ENCODE results near the gene RABL2A. TPM values are rescaled to one million over a fixed set of nuclear protein-coding genes. Genes with fewer than 3 reads are reported as not detected.
"Not testable (repeated sequence)": the region's sequence is repeated elsewhere in the genome, so short reads cannot be mapped to it uniquely, and the experiment has no call there.

The RABL2A gene
- total RNA-seq, 1 experiment from 2014 or later = 19.3 TPM

- in situ Hi-C loops (cut with HindIII; ENCODE audit: low pct_unique_long_range_greater_than_20kb, low sequenced_read_pairs); DNase-seq (ENCODE audit: low read depth): not testable (repeated sequence)
These were observed 37.9 kb downstream of the RABL2A start for GRCh38 chr2:113664761-113665533.

DNA sequence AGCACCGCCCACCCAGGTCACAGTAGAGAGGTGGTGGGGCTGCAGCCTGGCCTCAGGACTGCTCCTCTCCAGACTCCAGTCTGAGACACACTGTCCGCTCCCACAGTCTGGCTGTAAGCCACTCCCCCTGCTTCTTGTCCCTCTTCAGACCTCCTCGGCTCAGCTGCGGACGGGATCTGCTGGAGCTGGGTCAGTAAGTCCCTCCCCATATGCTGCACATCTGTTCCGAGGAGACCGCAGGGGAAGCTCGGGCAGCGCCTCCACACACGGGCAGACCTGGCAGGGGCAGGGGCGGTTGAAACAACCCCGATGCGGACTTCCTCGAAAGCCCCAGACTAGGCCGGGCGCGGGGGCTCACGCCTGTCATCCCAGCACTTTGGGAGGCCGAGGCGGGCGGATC is 41.9 kb downstream of the RABL2A start:
- in situ Hi-C loops (cut with HindIII; ENCODE audit: low pct_unique_long_range_greater_than_20kb, low sequenced_read_pairs); DNase-seq (ENCODE audit: low read depth): not testable (repeated sequence)

DNA sequence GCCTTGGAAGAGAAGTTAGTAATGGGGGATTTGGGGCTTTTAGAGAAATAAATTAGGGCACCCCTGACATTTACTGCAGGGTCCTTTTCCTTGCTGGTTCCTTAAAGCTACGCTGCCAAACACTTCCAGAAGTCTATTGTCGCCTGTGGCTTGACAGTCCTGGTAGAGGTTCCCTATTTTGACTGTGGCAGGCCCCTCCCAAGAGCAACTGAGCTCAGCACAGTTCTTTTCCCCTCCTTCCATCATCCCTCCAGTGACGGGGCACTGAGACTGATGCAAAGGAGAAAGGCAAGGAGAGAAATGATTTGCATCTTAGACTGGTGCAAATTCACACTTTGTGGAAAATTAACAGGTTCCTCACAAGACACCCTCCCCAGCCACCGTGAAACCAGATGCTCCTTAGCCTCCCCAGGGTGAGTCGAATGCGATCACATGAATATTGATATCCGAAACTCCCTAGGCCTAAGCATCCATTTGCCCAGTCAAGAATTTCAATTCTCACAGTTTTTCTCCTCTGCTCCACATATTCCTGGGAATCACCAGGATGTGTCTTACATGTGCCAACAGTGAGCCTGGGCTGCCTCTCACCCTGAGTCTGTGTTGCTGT is 45.4 kb downstream of the RABL2A start:
- in situ Hi-C loops (cut with HindIII; ENCODE audit: low pct_unique_long_range_greater_than_20kb, low sequenced_read_pairs) = no loop called here
- no peak for DNase-seq (ENCODE audit: low read depth)

DNA sequence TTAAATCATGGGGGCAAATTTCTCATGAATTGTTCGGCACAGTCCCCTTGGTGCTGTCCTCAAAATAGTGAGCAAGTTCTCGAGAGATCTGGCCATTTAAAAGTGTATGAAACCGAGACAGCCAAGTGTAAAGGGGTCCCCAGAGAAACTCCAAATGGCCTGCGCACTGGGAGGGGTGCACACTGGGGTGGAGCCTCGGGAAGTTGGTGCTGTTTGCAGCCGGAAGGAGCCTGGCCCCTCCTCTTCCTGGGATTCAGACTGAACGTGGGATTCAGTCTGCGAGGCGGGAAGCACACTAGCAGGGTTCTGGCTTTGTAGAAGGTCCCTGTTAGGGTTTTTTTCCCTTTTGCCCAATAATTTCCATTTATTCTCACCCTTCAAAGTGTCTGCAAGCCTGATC is 48.8 kb downstream of the RABL2A start:
- in situ Hi-C loops (cut with HindIII; ENCODE audit: low pct_unique_long_range_greater_than_20kb, low sequenced_read_pairs) = no loop called here
- DNase-seq (ENCODE audit: low read depth) = no peak

DNA sequence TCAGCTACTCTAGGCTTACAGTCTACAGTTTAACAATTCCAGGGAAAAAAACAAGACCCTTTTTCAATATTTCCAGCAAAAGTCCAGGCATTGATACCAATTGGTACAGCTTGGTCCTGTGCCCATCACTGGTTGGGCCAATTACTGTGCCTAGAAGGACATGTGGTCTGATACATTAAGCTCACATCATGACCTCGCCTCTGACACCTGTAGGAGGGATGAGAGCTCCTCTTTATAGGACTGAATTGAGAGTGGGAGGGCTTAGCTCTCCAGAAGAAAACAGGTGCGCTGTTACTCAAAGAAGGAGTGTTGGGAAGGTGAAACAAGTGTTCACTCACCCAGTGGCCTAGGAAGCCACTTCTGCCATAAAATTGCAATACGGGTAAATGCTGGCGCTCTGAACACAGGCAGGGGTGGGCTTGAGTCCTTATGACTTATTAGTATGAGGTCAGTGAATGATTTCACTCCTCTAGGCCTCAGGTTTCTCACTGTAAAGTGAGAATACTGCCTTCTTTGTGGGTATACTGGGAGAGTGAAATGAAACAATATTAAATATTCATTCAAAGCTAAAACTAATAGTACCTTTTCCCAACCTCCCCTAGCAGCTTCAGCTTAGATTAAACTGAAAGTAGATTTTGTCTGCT is 49.7 kb downstream of the RABL2A start:
- in situ Hi-C loops (cut with HindIII; ENCODE audit: low pct_unique_long_range_greater_than_20kb, low sequenced_read_pairs) = no loop called here
- DNase-seq (ENCODE audit: low read depth) = no peak

GRCh38 chr2:113677330-113677729 is 50.3 kb downstream of the RABL2A start:
- in situ Hi-C loops (cut with HindIII; ENCODE audit: low pct_unique_long_range_greater_than_20kb, low sequenced_read_pairs) = no loop called here

GRCh38 chr2:113679457-113679856 is 52.4 kb downstream of the RABL2A start:
- in situ Hi-C loops (cut with HindIII; ENCODE audit: low pct_unique_long_range_greater_than_20kb, low sequenced_read_pairs) = no loop called here
- DNase-seq (ENCODE audit: low read depth) = no peak

More at GRCh38 chr2:113677330-113677729, 50.3 kb downstream of the RABL2A start:
- DNase-seq (ENCODE audit: low read depth) = no peak

DNA sequence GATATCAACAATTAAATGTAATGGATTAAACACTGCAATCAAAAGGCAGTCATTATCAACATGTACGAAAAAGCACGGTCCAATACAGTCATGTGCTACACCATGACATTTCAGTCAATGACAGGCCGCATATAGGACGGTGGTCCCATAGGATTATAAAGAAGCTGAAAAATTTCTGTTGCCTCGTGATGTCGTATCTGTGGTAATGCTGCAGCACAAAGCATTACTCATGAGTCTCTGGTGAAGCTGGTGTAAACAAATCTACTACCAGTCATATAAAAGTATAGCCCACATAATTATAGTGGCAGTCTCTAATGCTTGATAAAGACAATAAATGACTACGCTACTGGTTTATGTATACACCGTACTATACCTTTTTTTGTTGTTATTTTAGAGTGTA is 58.4 kb downstream of the RABL2A start:
- in situ Hi-C loops (cut with HindIII; ENCODE audit: low pct_unique_long_range_greater_than_20kb, low sequenced_read_pairs) = no loop called here
- DNase-seq (ENCODE audit: low read depth) = no peak

DNA sequence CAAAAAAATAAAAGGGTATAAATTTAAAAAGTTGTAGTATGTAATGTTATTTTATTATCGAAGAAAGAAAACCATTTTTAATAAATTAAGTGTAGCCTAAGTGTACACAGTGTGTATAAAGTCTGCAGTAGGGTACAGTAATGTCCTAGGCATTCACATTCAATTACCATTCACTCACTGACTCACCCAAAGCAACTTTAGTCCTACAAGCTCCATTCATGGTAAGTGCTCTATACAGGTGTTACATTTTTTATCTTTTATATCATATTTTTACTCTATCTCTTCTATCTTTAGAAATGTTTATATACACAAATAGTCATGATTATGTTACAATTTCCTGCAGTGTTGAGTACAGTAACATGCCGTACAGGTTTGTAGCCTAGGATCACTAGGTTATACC is 59.5 kb downstream of the RABL2A start:
- in situ Hi-C loops (cut with HindIII; ENCODE audit: low pct_unique_long_range_greater_than_20kb, low sequenced_read_pairs) = no loop called here

DNA sequence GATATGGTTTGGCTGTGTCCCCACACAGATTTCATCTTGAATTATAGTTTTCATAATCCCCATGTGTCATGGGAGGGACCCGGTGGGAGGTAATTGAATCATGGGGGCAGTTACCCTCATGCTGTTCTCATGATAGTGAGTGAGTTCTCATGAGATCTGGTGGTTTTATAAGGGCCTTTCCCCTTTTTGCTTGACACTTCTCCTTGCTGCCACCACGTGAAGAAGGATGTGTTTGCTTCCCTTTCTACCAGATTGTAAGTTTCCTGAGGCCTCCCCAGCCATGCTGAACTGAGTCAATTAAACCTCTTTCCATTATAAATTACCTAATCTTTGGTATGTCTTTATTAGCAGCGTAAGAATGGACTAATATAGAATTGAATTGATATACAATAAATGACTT is 63.8 kb downstream of the RABL2A start:
- DNase-seq (ENCODE audit: low read depth); in situ Hi-C loops (cut with HindIII; ENCODE audit: low pct_unique_long_range_greater_than_20kb, low sequenced_read_pairs): not testable (repeated sequence)

More for the DNA sequence above, 59.5 kb downstream of the RABL2A start:
- no peak for DNase-seq (ENCODE audit: low read depth)

Other genes starting within 250 kb of the RABL2A start
- gene ZNG1B, start 189.6 kb upstream of the RABL2A start, total RNA-seq (2014; rRNA removed; shearing (Covaris generic); ENCODE audit: low replicate concordance) = 16.4 and 29.1 TPM in 2 replicates
- gene FOXD4L1, start 128.6 kb upstream of the RABL2A start, total RNA-seq (2014; rRNA removed; shearing (Covaris generic); ENCODE audit: low replicate concordance) = not detected in 2 replicates
- gene SLC35F5, start 129.4 kb downstream of the RABL2A start, total RNA-seq (2014; rRNA removed; shearing (Covaris generic); ENCODE audit: low replicate concordance) = 126 and 156 TPM in 2 replicates

Measured in Caki2 (cell line).